K562 (cell line): Measurements from ENCODE around the gene TMCO1. TPM values are rescaled to one million over a fixed set of nuclear protein-coding genes. Genes with fewer than 3 reads are reported as not detected.

Experiments
- BRF1 ChIP-seq: IDR thresholded peaks from 3 replicates; pipeline ENCODE4 v1.6.1; 2011; ENCODE audit warnings: borderline replicate concordance, mild to moderate bottlenecking; ENCODE audit not compliant: insufficient read length; ENCODE audit errors: extremely low read depth
- ELF1 ChIP-seq: fragments of 200-800 bp; sonication (Bioruptor generic); IDR thresholded peaks from 2 replicates; pipeline ENCODE4 v1.6.1; 2016; ENCODE audit warnings: missing genetic modification characterization, missing compliant biosample characterization
- ESRRA ChIP-seq: fragments of 450-650 bp; IDR thresholded peaks from 2 replicates; pipeline ENCODE4 v1.6.1; 2014; ENCODE audit warnings: low read depth, mild to moderate bottlenecking, moderate library complexity, borderline replicate concordance
- HDAC2 ChIP-seq: fragments of 450-650 bp; IDR thresholded peaks from 2 replicates; pipeline ENCODE4 v1.6.1; 2016; ENCODE audit warnings: mild to moderate bottlenecking
- HDAC3 ChIP-seq: fragments of 450-650 bp; IDR thresholded peaks from 2 replicates; pipeline ENCODE4 v1.6.1; 2018; ENCODE audit warnings: borderline replicate concordance, mild to moderate bottlenecking, moderate library complexity; ENCODE audit not compliant: partially characterized antibody
- HES1 ChIP-seq: fragments of 450-650 bp; IDR thresholded peaks from 2 replicates; pipeline ENCODE4 v1.6.1; 2016; ENCODE audit warnings: low read depth, mild to moderate bottlenecking, moderate library complexity
- MAFF ChIP-seq: IDR thresholded peaks from 2 replicates; pipeline ENCODE4 v1.6.1; 2012; ENCODE audit warnings: low read length, improper control_type of control experiment
- SMAD3 ChIP-seq: fragments of 450-650 bp; formaldehyde crosslinking; conservative IDR thresholded peaks from 2 replicates; pipeline ENCODE4 v1.4.0; 2020; ENCODE audit warnings: mild to moderate bottlenecking
- SMARCA4 ChIP-seq: fragments of 450-650 bp; IDR thresholded peaks from 2 replicates; pipeline ENCODE4 v1.6.1; 2016
- TFAM ChIP-seq: fragments of 250-450 bp; sonication (Bioruptor Pico); conservative IDR thresholded peaks from 2 replicates; pipeline ENCODE4 v1.5.0; 2021; ENCODE audit warnings: mild to moderate bottlenecking, moderate library complexity
- TRIM24 ChIP-seq, 2 experiments: fragments of 450-650 bp; IDR thresholded peaks; 2 replicates each; pipeline ENCODE4 v1.6.1; 2016
- ZBTB40 ChIP-seq, 2 experiments: fragments of 450-650 bp in 1 of 2; sonication (generic) in 1 of 2; formaldehyde crosslinking in 1 of 2; IDR thresholded peaks; 2 replicates each; pipeline versions ENCODE4 v1.7.1 to v1.9.0; 2016 to 2022; ENCODE audit warnings: inconsistent platforms in 1 of 2, mild to moderate bottlenecking in 1 of 2, missing genetic modification reagents in 1 of 2
- ZNF184 ChIP-seq: sonication (generic); formaldehyde crosslinking; IDR thresholded peaks from 2 replicates; pipeline ENCODE4 v1.5.0; 2020; ENCODE audit warnings: missing genetic modification reagents
- ZNF561 ChIP-seq: fragments of 450-650 bp; formaldehyde crosslinking; conservative IDR thresholded peaks from 2 replicates; pipeline ENCODE4 v1.4.0; 2020; ENCODE audit warnings: mild to moderate bottlenecking, moderate library complexity
- ZNF668 ChIP-seq: fragments of 250-450 bp; sonication (Bioruptor Pico); IDR thresholded peaks from 2 replicates; pipeline ENCODE4 v1.8.0; 2022; ENCODE audit warnings: mild to moderate bottlenecking, inconsistent platforms
- ZNF764 ChIP-seq: fragments of 250-450 bp; sonication (Bioruptor Pico); IDR thresholded peaks from 2 replicates; pipeline ENCODE4 v1.4.0; 2020; ENCODE audit warnings: low read depth, mild to moderate bottlenecking, moderate library complexity
- polyA plus RNA-seq, 8 experiments: library from polyadenylated mRNA; depleted of rRNA in 4 of 8; stranded (reverse) in 5 of 8; unstranded in 3 of 8; fragments of >200 nt; fragmentation: Nextera tagmentation in 2 of 8; fragmentation: Illumina TruSeq in 1 of 8; extraction: Ambion mirVana in 2 of 8; extraction: Trizol in 1 of 8; gene quantifications; 2 replicates each; pipeline versions ENCODE4 v1.2.1 to v1.2.3, GENCODE V29; 2011 to 2014; ENCODE audit warnings: inconsistent platforms in 1 of 8, missing spikeins in 1 of 8
- total RNA-seq, 7 experiments: library from RNA; depleted of rRNA in 6 of 7; stranded (reverse); fragments of >200 nt in 6 of 7; fragmentation: Illumina TruSeq in 2 of 7; extraction: Trizol in 2 of 7; gene quantifications; 2 replicates each; pipeline versions ENCODE4 v1.2.1 to v1.2.3, GENCODE V29; 2011 to 2021; ENCODE audit warnings: low replicate concordance in 1 of 7

Gene TMCO1
- total and polyA plus RNA-seq, 9 of the 15 experiments (the other 6 are each of a cell fraction or from before 2014, with no cell fraction given): 69.3 to 561 (median 175) TPM

- TF ChIP-seq ZBTB40 (IDR thresholded peaks at IDR 0.05) (no peak), ZBTB40 (CRISPR knock-in tag; IDR thresholded peaks at IDR 0.05) (no peak), TRIM24 (IDR thresholded peaks at IDR 0.05) (peak; percentile 48 to 70), BRF1 (no peak), ZNF561 (CRISPR knock-in tag) (no peak), HDAC2 (peak; percentile 63), HDAC3 (peak; percentile 59), HES1 (peak; percentile 42; the same call in 1 of the 2 replicates), SMARCA4 (peak; percentile 93), ELF1 (no peak), ESRRA (peak; percentile 24; the same call in 1 of the 2 replicates), ZNF184 (CRISPR knock-in tag) (no peak), SMAD3 (CRISPR knock-in tag) (no peak), TFAM (CRISPR knock-in tag) (no peak), ZNF668 (CRISPR knock-in tag) (no peak), ZNF764 (CRISPR knock-in tag) (no peak), MAFF (no peak; the same call in 1 of the 2 replicates)
These were observed 48.3 kb upstream of the TMCO1 start (continued) for GRCh38 chr1:165816826-165817497.
